Measurements from ENCODE around the gene GLIS1. TPM values are rescaled to one million over a fixed set of nuclear protein-coding genes. Genes with fewer than 3 reads are reported as not detected.

Gene GLIS1
- polyA plus RNA-seq, 1 donor from 2014 or later, result not detected

- H3K36me3 ChIP-seq (ENCODE audit: insufficient read depth, low read length), result no peaks in the 10 kb centered on the region
- no peaks in the 10 kb centered on the region for H3F3A ChIP-seq (ENCODE audit: insufficient read depth, low read length, poor library complexity, severe bottlenecking)
- H3K79me2 ChIP-seq (replicated peaks; ENCODE audit: insufficient read depth, low read length), result no peaks in the 10 kb centered on the region
- no peak overlapping the region for H3K4me3 ChIP-seq (ENCODE audit: low read length)
- no peak overlapping the region for H2AFZ ChIP-seq (ENCODE audit: low read depth, low read length)
- no peaks in the 10 kb centered on the region for H3K9me2 ChIP-seq (ENCODE audit: insufficient read depth, low read length)
- no peaks in the 10 kb centered on the region for H4K20me1 ChIP-seq (ENCODE audit: insufficient read depth)
- H3K9me3 ChIP-seq (ENCODE audit: low read length), result no peaks in the 10 kb centered on the region
- H3K9ac ChIP-seq (ENCODE audit: low read length), result no peak overlapping the region
- H3K4me2 ChIP-seq (ENCODE audit: low read length), result no peak overlapping the region
- H3K27ac ChIP-seq (ENCODE audit: low read length), result no peak overlapping the region
- H3K27me3 ChIP-seq (ENCODE audit: insufficient read depth, low read depth, low read length), result no peaks in the 10 kb centered on the region
- TF ChIP-seq CTCF (IDR thresholded peaks at IDR 0.05; ENCODE audit: poor library complexity, severe bottlenecking) (no peak), TAF1 (IDR thresholded peaks at IDR 0.05; ENCODE audit: low read depth) (no peak), REST (IDR thresholded peaks at IDR 0.05; ENCODE audit: borderline replicate concordance) (no peak), SMC3 (conservative IDR thresholded peaks at IDR 0.05; ENCODE audit: poor library complexity) (no peak), RAD21 (conservative IDR thresholded peaks at IDR 0.05) (no peak)
Measured at GRCh38 chr1:53680868-53681267, 58.1 kb downstream of the GLIS1 start.

- H3K9me2 ChIP-seq (ENCODE audit: insufficient read depth, low read length), result no peaks in the 10 kb centered on the region
- H2AFZ ChIP-seq (ENCODE audit: low read depth, low read length), result no peak overlapping the region
- no peaks in the 10 kb centered on the region for H3K36me3 ChIP-seq (ENCODE audit: insufficient read depth, low read length)
- no peaks in the 10 kb centered on the region for H4K20me1 ChIP-seq (ENCODE audit: insufficient read depth)
- H3K9ac ChIP-seq (ENCODE audit: low read length), result no peak overlapping the region
- no peaks in the 10 kb centered on the region for H3K27me3 ChIP-seq (ENCODE audit: insufficient read depth, low read depth, low read length)
- H3K9me3 ChIP-seq (ENCODE audit: low read length), result no peaks in the 10 kb centered on the region
- no peak overlapping the region for H3K4me3 ChIP-seq (ENCODE audit: low read length)
- H3K79me2 ChIP-seq (replicated peaks; ENCODE audit: insufficient read depth, low read length), result no peaks in the 10 kb centered on the region
- no peak overlapping the region for H3K4me2 ChIP-seq (ENCODE audit: low read length)
- no peaks in the 10 kb centered on the region for H3F3A ChIP-seq (ENCODE audit: insufficient read depth, low read length, poor library complexity, severe bottlenecking)
- H3K27ac ChIP-seq (ENCODE audit: low read length), result no peak overlapping the region
- TF ChIP-seq REST (IDR thresholded peaks at IDR 0.05; ENCODE audit: borderline replicate concordance), result no peak
Measured at GRCh38 chr1:53678938-53679825, 59.8 kb downstream of the GLIS1 start.

Data from neural cell (in vitro differentiated cells).